GM23248 (cell line): ENCODE results near the gene CELSR1. TPM values are rescaled to one million over a fixed set of nuclear protein-coding genes. Genes with fewer than 3 reads are reported as not detected.

Experiments
- DNase-seq: peaks from one replicate; pipeline ENCODE4 v3.0.0-alpha.2; 2015
- H2AFZ ChIP-seq: fragments of 200-600 bp; sonication (generic); 2 replicates; pipeline ENCODE4 v1.6.1; 2016; ENCODE audit warnings: antibody characterized with exemption
- H3F3A ChIP-seq: fragments of 200-600 bp; sonication (generic); 2 replicates; pipeline ENCODE4 v1.6.1; 2016; ENCODE audit warnings: mild to moderate bottlenecking, antibody characterized with exemption, mixed run types; ENCODE audit not compliant: insufficient read depth
- H3K27ac ChIP-seq: fragments of 200-600 bp; sonication (generic); 2 replicates; pipeline ENCODE4 v1.5.1; 2016; ENCODE audit warnings: mild to moderate bottlenecking
- H3K27me3 ChIP-seq: fragments of 200-600 bp; sonication (generic); replicated peaks from 2 replicates; pipeline ENCODE4 v1.6.1; 2016; ENCODE audit warnings: mild to moderate bottlenecking; ENCODE audit not compliant: insufficient read depth
- H3K36me3 ChIP-seq: fragments of 200-600 bp; sonication (generic); 2 replicates; pipeline ENCODE4 v1.6.1; 2016; ENCODE audit warnings: low read depth, mild to moderate bottlenecking
- H3K4me1 ChIP-seq: fragments of 200-600 bp; sonication (generic); 2 replicates; pipeline ENCODE4 v1.6.1; 2016; ENCODE audit warnings: mild to moderate bottlenecking; ENCODE audit not compliant: insufficient read depth
- H3K4me2 ChIP-seq: fragments of 200-600 bp; sonication (generic); one replicate; pipeline ENCODE4 v1.6.1; 2016; ENCODE audit warnings: mild to moderate bottlenecking; ENCODE audit not compliant: unreplicated experiment
- H3K4me3 ChIP-seq: fragments of 200-600 bp; sonication (generic); 2 replicates; pipeline ENCODE4 v1.5.1; 2016; ENCODE audit warnings: mild to moderate bottlenecking
- H3K79me2 ChIP-seq: fragments of 200-600 bp; sonication (generic); 2 replicates; pipeline ENCODE4 v1.6.1; 2016; ENCODE audit warnings: mild to moderate bottlenecking; ENCODE audit not compliant: insufficient read depth
- H3K9ac ChIP-seq: fragments of 200-600 bp; sonication (generic); 2 replicates; pipeline ENCODE4 v1.6.1; 2016; ENCODE audit warnings: mild to moderate bottlenecking
- H3K9me2 ChIP-seq: fragments of 200-600 bp; sonication (generic); 2 replicates; pipeline ENCODE4 v1.6.1; 2016; ENCODE audit warnings: mixed run types, mild to moderate bottlenecking, moderate library complexity; ENCODE audit not compliant: insufficient read depth
- H3K9me3 ChIP-seq: fragments of 200-600 bp; sonication (generic); one replicate; pipeline ENCODE4 v1.6.1; 2017; ENCODE audit warnings: low read depth
- H4K20me1 ChIP-seq: fragments of 200-600 bp; sonication (generic); 2 replicates; pipeline ENCODE4 v1.6.0; 2016; ENCODE audit not compliant: insufficient read depth
- EZH2 ChIP-seq: fragments of 200-600 bp; sonication (generic); IDR thresholded peaks from 2 replicates; pipeline ENCODE4 v1.6.1; 2018; ENCODE audit warnings: antibody characterized with exemption, mild to moderate bottlenecking; ENCODE audit not compliant: insufficient read depth, poor library complexity, severe bottlenecking
- EZH2phosphoT487 ChIP-seq: fragments of 200-600 bp; sonication (generic); IDR thresholded peaks from 2 replicates; pipeline ENCODE4 v1.6.1; 2018; ENCODE audit warnings: antibody characterized with exemption, moderate library complexity, mild to moderate bottlenecking, low read depth; ENCODE audit not compliant: insufficient read depth
- WGBS, 2 experiments: methylation state at CpG; one replicate each; pipeline ENCODE4 v1.1.6; 2015 to 2017; ENCODE audit warnings: low lambda C conversion rate in 2 of 2, low coverage in 1 of 2; ENCODE audit errors: missing lambda C conversion rate in 2 of 2; 5-methylcytosine and 5-hydroxymethylcytosine counted together
- in situ Hi-C: fragments of 300-500 bp; cut with MboI; formaldehyde crosslinking; loops from 2 replicates; pipeline ENCODE4 v1.15.0; 2020
- polyA plus RNA-seq: library from polyadenylated mRNA; unstranded; fragments of >200 nt; fragmentation: Nextera tagmentation; extraction: Ambion mirVana; gene quantifications from 2 replicates; pipeline ENCODE4 v1.2.1, GENCODE V29; 2016
- total RNA-seq: library from RNA; depleted of rRNA; stranded (reverse); fragments of >200 nt; shearing (Covaris generic); gene quantifications from 2 replicates; pipeline ENCODE4 v1.2.3, GENCODE V29; 2014

CELSR1 gene
- total and polyA plus RNA-seq, 2 experiments from 2014 or later, result 0.23 to 0.54 TPM

DNA sequence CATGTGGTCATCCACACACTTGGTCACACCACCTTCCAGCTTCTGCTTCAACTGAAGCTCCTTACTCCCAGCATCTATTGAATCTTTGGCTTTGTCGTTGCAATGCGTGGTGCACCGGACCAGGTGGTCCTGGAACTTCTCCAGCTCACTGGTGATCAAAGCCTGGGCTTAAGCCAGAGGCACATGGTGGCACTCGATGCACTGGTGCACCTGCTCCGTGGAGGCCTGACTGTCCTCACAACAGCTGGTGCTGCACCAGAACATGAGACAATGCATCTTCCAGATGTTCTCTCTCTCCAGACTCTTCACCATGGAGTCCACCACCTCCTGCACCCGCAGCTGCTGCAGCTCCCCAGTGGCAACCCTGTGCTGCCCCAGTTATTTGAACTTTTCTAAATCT, 56.0 kb downstream of the CELSR1 start:
- no peak overlapping the region for H2AFZ ChIP-seq
- in situ Hi-C loops, result no loop called here
- H3F3A ChIP-seq, result no peaks in the 10 kb centered on the region
- no peaks in the 10 kb centered on the region for H3K79me2 ChIP-seq
- TF ChIP-seq EZH2phosphoT487 (no peak), EZH2 (no peak)
- no peak overlapping the region for H3K9ac ChIP-seq
- H3K4me3 ChIP-seq, result no peak overlapping the region
- no peaks in the 10 kb centered on the region for H3K4me1 ChIP-seq
- peaks cover 29% of the 10 kb centered on the region for H3K27me3 ChIP-seq
- 30 to 36% methylated on average over 6 of the region's 6 CpGs for WGBS, 2 experiments
- H3K9me2 ChIP-seq, result no peaks in the 10 kb centered on the region
- no peak for DNase-seq
- H3K9me3 ChIP-seq, result no peaks in the 10 kb centered on the region
- H3K27ac ChIP-seq, result no peak overlapping the region
- H3K36me3 ChIP-seq, result no peaks in the 10 kb centered on the region
- H3K4me2 ChIP-seq, result no peak overlapping the region
- no peaks in the 10 kb centered on the region for H4K20me1 ChIP-seq

DNA sequence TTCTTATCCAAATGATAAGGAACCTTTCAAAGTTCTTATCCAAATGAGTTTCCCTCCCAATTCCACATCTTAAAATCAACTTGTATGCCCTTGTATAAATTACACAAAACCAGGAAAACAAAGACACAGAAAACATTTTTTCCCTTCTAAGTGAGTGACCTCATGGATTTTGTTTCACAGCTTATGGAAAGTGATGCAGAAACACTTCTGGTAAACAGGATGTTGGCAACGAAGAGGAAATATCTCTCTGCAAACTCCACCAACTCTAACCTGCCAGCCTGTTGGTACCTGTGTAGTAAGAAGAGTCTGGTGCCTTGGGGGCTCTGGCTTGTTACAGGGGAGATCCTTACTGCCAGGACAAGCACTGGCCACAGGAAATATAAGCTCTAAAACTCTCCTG, 57.0 kb downstream of the CELSR1 start:
- H2AFZ ChIP-seq, result no peak overlapping the region
- no peak for TF ChIP-seq EZH2phosphoT487
- no peak for TF ChIP-seq EZH2
- H3K79me2 ChIP-seq, result no peaks in the 10 kb centered on the region
- H4K20me1 ChIP-seq, result no peaks in the 10 kb centered on the region
- H3K4me1 ChIP-seq, result no peaks in the 10 kb centered on the region
- no peak for DNase-seq
- no peak overlapping the region for H3K4me2 ChIP-seq
- H3K27me3 ChIP-seq, result peaks cover 38% of the 10 kb centered on the region
- no peak overlapping the region for H3K4me3 ChIP-seq
- no peaks in the 10 kb centered on the region for H3K36me3 ChIP-seq
- no peaks in the 10 kb centered on the region for H3F3A ChIP-seq
- H3K27ac ChIP-seq, result no peak overlapping the region
- no peaks in the 10 kb centered on the region for H3K9me3 ChIP-seq
- no peak overlapping the region for H3K9ac ChIP-seq
- in situ Hi-C loops, result no loop called here
- H3K9me2 ChIP-seq, result no peaks in the 10 kb centered on the region
- WGBS, 2 experiments, result 22 to 37% methylated on average over 1 of the region's 1 CpG

- no peaks in the 10 kb centered on the region for H3K36me3 ChIP-seq
- H3K27ac ChIP-seq, result no peak overlapping the region
- no peak overlapping the region for H2AFZ ChIP-seq
- TF ChIP-seq EZH2phosphoT487 (no peak), EZH2 (no peak)
- H3K9me3 ChIP-seq, result no peaks in the 10 kb centered on the region
- no peaks in the 10 kb centered on the region for H3K79me2 ChIP-seq
- no peak overlapping the region for H3K4me2 ChIP-seq
- H3K9ac ChIP-seq, result no peak overlapping the region
- in situ Hi-C loops, result no loop called here
- no peaks in the 10 kb centered on the region for H3K9me2 ChIP-seq
- DNase-seq, result no peak
- H3K27me3 ChIP-seq, result peaks cover 46% of the 10 kb centered on the region
- H3K4me3 ChIP-seq, result no peak overlapping the region
- H3F3A ChIP-seq, result no peaks in the 10 kb centered on the region
- H4K20me1 ChIP-seq, result no peaks in the 10 kb centered on the region
- 83 to 84% methylated on average over 16 of the region's 16 CpGs for WGBS, 2 experiments
- no peaks in the 10 kb centered on the region for H3K4me1 ChIP-seq
Observed at GRCh38 chr22:46479046-46479445, 58.4 kb downstream of the CELSR1 start.

DNA sequence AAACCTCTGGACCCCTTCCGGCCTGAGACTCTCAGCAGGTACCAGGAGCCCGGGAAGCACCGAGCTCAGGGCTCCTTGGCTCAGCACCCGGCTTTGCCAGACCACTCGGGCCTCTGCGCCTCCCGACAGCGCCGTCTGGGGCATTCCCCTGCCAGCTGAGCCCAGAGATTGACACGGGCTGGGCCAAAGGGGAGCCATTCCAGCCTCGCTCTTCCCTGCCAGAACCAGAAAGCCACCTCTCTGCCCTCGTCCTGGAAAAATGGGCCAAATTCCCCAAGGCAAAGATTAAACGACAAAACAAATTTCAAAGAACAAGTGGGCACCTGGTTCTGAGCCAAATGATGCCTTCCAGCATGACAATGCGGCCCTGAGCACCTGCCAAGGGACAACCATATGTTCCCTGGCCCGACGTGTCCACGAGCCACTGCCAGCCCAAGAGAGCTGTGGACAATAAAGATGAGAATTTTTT, 59.3 kb downstream of the CELSR1 start:
- Histone ChIP-seq H3K4me2 (no peak overlapping the region), H3F3A (no peaks in the 10 kb centered on the region), H2AFZ (no peak overlapping the region), H3K9me3 (no peaks in the 10 kb centered on the region), H3K79me2 (no peaks in the 10 kb centered on the region), H3K9ac (no peak overlapping the region), H3K4me3 (no peak overlapping the region), H3K36me3 (no peaks in the 10 kb centered on the region), H3K27ac (no peak overlapping the region), H3K4me1 (no peaks in the 10 kb centered on the region), H3K9me2 (no peaks in the 10 kb centered on the region), H4K20me1 (no peaks in the 10 kb centered on the region), H3K27me3 (peaks cover 44% of the 10 kb centered on the region)
- in situ Hi-C loops, result no loop called here
- 62 to 65% methylated on average over 17 of the region's 17 CpGs for WGBS, 2 experiments
- TF ChIP-seq EZH2phosphoT487 (no peak), EZH2 (no peak)
- DNase-seq, result no peak

- H3K4me1 ChIP-seq, result no peaks in the 10 kb centered on the region
- H2AFZ ChIP-seq, result no peak overlapping the region
- no peaks in the 10 kb centered on the region for H3K9me2 ChIP-seq
- 68 to 69% methylated on average over 7 to 8 of the region's 8 CpGs for WGBS, 2 experiments
- no peaks in the 10 kb centered on the region for H3K9me3 ChIP-seq
- in situ Hi-C loops, result no loop called here
- H3F3A ChIP-seq, result no peaks in the 10 kb centered on the region
- H3K4me2 ChIP-seq, result no peak overlapping the region
- no peaks in the 10 kb centered on the region for H4K20me1 ChIP-seq
- no peak overlapping the region for H3K27ac ChIP-seq
- H3K27me3 ChIP-seq, result peaks cover 36% of the 10 kb centered on the region
- no peak for DNase-seq
- no peak overlapping the region for H3K9ac ChIP-seq
- TF ChIP-seq EZH2phosphoT487 (no peak), EZH2 (no peak)
- no peaks in the 10 kb centered on the region for H3K36me3 ChIP-seq
- H3K79me2 ChIP-seq, result no peaks in the 10 kb centered on the region
- H3K4me3 ChIP-seq, result no peak overlapping the region
Observed at GRCh38 chr22:46476547-46476941, 60.9 kb downstream of the CELSR1 start.
